ENCODE results near the gene ERC2. TPM values are rescaled to one million over a fixed set of nuclear protein-coding genes. Genes with fewer than 3 reads are reported as not detected.

ERC2 gene
- total and polyA plus RNA-seq, 2 of the 8 experiments (the other 6 are each of a cell fraction or from before 2014, with no cell fraction given), result 16.4 to 22.8 TPM

DNA sequence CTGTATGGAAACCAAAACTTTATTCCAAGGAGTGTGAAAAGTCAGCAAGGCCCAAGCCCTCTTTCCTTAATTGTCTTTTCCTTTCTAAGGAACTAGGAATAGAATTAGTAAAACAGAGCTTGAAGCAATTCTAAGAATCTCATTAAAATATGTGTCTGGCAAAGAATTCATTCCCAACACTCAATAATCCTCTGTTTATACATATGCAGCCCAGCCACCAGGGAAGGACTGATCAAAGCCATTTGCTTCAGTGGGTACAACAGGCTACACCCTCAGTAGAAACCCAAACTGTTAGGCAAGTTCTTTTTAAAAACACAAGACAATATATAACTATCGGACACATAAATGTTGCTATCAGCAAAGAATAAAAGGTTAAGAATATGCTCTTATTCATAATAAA lies 266.9 kb downstream of the ERC2 start:
- Histone ChIP-seq H3K4me3 (ENCODE audit: extremely low read depth in 1 of 4, insufficient read depth in 2 of 4, low read depth in 3 of 4, low read length in 4 of 4) (no peak overlapping the region), H3K14ac (ENCODE audit: insufficient read length) (no peak overlapping the region), H2BK20ac (ENCODE audit: low read length) (no peak overlapping the region), H2AFZ (ENCODE audit: low read length) (no peak overlapping the region), H4K20me1 (replicated peaks in 1 of 2; ENCODE audit: control insufficient read depth in 1 of 2, insufficient read depth in 2 of 2, low read length in 2 of 2) (no peaks in the 10 kb centered on the region), H3K9me3 (ENCODE audit: insufficient read depth in 2 of 2, low read depth in 1 of 2, low read length in 1 of 2) (no peaks in the 10 kb centered on the region), H3K4ac (replicated peaks; ENCODE audit: insufficient read length, low read depth, low read length) (no peak overlapping the region), H3K27me3 (replicated peaks in 1 of 4; ENCODE audit: control insufficient read depth in 3 of 4, extremely low read depth in 1 of 4, insufficient read depth in 3 of 4, low read length in 3 of 4) (no peaks in the 10 kb centered on the region), H4K8ac (ENCODE audit: extremely low read depth, insufficient read depth, low read length) (no peak overlapping the region), H3K23ac (ENCODE audit: insufficient read length) (no peak overlapping the region), H4K91ac (replicated peaks; ENCODE audit: insufficient read length, low read length) (no peak overlapping the region), H3K79me2 (ENCODE audit: control insufficient read depth in 1 of 2, insufficient read depth in 2 of 2, low read length in 2 of 2) (no peaks in the 10 kb centered on the region), H3K56ac (replicated peaks; ENCODE audit: insufficient read length, low read depth, low read length) (no peak overlapping the region), H2AK5ac (ENCODE audit: low read depth, low read length) (no peak overlapping the region), H3K9ac (replicated peaks in 1 of 4; ENCODE audit: extremely low read depth in 1 of 4, low read depth in 3 of 4, low read length in 3 of 4) (no peak overlapping the region), H2BK12ac (ENCODE audit: low read depth, low read length) (no peak overlapping the region), H2BK5ac (ENCODE audit: low read depth, low read length) (no peak overlapping the region), H2BK15ac (ENCODE audit: low read length) (no peak overlapping the region), H3K4me2 (ENCODE audit: insufficient read depth in 1 of 2, low read depth in 2 of 2, low read length in 2 of 2) (no peak overlapping the region), H3K36me3 (ENCODE audit: control insufficient read depth in 2 of 4, insufficient read depth in 4 of 4, low read length in 3 of 4) (no peaks in the 10 kb centered on the region), H2BK120ac (replicated peaks; ENCODE audit: low read depth, low read length) (no peak overlapping the region), H3K79me1 (ENCODE audit: low read depth, low read length) (no peaks in the 10 kb centered on the region), H3K18ac (ENCODE audit: extremely low read depth, low read length) (no peak overlapping the region), H3K27ac (ENCODE audit: low read depth, low read length) (no peak overlapping the region), H3K23me2 (ENCODE audit: low read depth, low read length) (no peaks in the 10 kb centered on the region), H3K4me1 (replicated peaks in 1 of 4; ENCODE audit: control insufficient read depth in 3 of 4, insufficient read depth in 4 of 4, low read length in 3 of 4) (peaks cover 0 to 4% (median 2%) of the 10 kb centered on the region in 4 experiments; a peak in 2 of 7 replicates), H4K5ac (ENCODE audit: insufficient read length, low read depth, low read length) (no peak overlapping the region)
- POLR2A ChIA-PET (ENCODE audit: partially characterized antibody), result no interaction called here
- no peak for FAIRE-seq
- CTCF ChIA-PET (ENCODE audit: partially characterized antibody), result interaction anchor here (1.0 kb wide), 1 partner anchor 47 kb away, joined by 3 read pairs; no protein-coding TSS in a partner anchor
- WGBS, 2 experiments (ENCODE audit: extremely low coverage in 1 of 2, insufficient coverage in 1 of 2, insufficient read length in 1 of 2, insufficient replicate concordance in 2 of 2, low coverage in 1 of 2, low lambda C conversion rate in 2 of 2, missing lambda C conversion rate in 1 of 2), result 0% methylated on average over 1 of the region's 1 CpG; no CpG with 5 or more reads in 1 of the 2 experiments
- no peak for DNase-seq (ENCODE audit: low read depth in 1 of 2, low spot score in 2 of 2)
- no peak for TF ChIP-seq SUZ12 (IDR thresholded peaks at IDR 0.05; ENCODE audit: low read length)
- no peak for TF ChIP-seq RBBP5 (IDR thresholded peaks at IDR 0.05; ENCODE audit: borderline replicate concordance, low read depth, low read length)
- no peak for TF ChIP-seq POLR2A (IDR thresholded peaks at IDR 0.05; ENCODE audit: control extremely low read depth in 1 of 2, low read depth in 2 of 2, low read length in 2 of 2)
- TF ChIP-seq CTBP2 (IDR thresholded peaks at IDR 0.05; ENCODE audit: borderline replicate concordance, insufficient read depth, insufficient read length, low read length), result no peak
- no peak for TF ChIP-seq POLR2AphosphoS5 (IDR thresholded peaks at IDR 0.05; ENCODE audit: low read depth, low read length)
- TF ChIP-seq NANOG (IDR thresholded peaks at IDR 0.05; ENCODE audit: insufficient read depth, low read depth, low read length, poor library complexity, severe bottlenecking), result no peak
- TF ChIP-seq NRF1 (IDR thresholded peaks at IDR 0.05; ENCODE audit: low read depth, low read length), result no peak
- TF ChIP-seq CBX8 (IDR thresholded peaks at IDR 0.05; ENCODE audit: borderline replicate concordance, low read depth, low read length), result no peak
- no peak for TF ChIP-seq SAP30 (IDR thresholded peaks at IDR 0.05; ENCODE audit: insufficient read depth, insufficient replicate concordance, low read length)
- no peak for TF ChIP-seq ZNF274 (IDR thresholded peaks at IDR 0.05; ENCODE audit: borderline replicate concordance, extremely low read depth, low read length)
- TF ChIP-seq SIN3A (conservative IDR thresholded peaks at IDR 0.05 in 1 of 2, IDR thresholded peaks at IDR 0.05 in 1 of 2; ENCODE audit: low read depth in 1 of 2, low read length in 2 of 2), result no peak
- TF ChIP-seq TCF12 (IDR thresholded peaks at IDR 0.05; ENCODE audit: low read depth, low read length), result no peak
- no peak for TF ChIP-seq KDM1A (IDR thresholded peaks at IDR 0.05; ENCODE audit: borderline replicate concordance, low read length)
- TF ChIP-seq JUND (IDR thresholded peaks at IDR 0.05; ENCODE audit: low read length), result no peak

All from H1 (cell line).